K562 (cell line): ENCODE data around the gene KCNAB1. TPM values are rescaled to one million over a fixed set of nuclear protein-coding genes. Genes with fewer than 3 reads are reported as not detected.

Experiments
- CBX5 ChIP-seq: IDR thresholded peaks from 2 replicates; pipeline ENCODE4 v1.6.1; 2014; ENCODE audit warnings: low read depth, borderline replicate concordance
- CEBPZ ChIP-seq: fragments of 150-350 bp; IDR thresholded peaks from 2 replicates; pipeline ENCODE4 v1.6.1; 2014; ENCODE audit warnings: low read depth, mild to moderate bottlenecking, low read length, borderline replicate concordance
- FOSL1 ChIP-seq: fragments of 200-800 bp; sonication (Bioruptor generic); conservative IDR thresholded peaks from 2 replicates; pipeline ENCODE4 v1.6.1; 2016; ENCODE audit warnings: missing genetic modification characterization, missing compliant biosample characterization
- KDM2B ChIP-seq: fragments of 250-450 bp; sonication (Bioruptor Pico); IDR thresholded peaks from 2 replicates; pipeline ENCODE4 v1.8.0; 2021; ENCODE audit warnings: mild to moderate bottlenecking, moderate library complexity
- MTF1 ChIP-seq: fragments of 250-450 bp; sonication (Bioruptor Pico); IDR thresholded peaks from 2 replicates; pipeline ENCODE4 v1.9.0; 2021; ENCODE audit warnings: moderate library complexity, mild to moderate bottlenecking, inconsistent platforms, borderline replicate concordance
- TRIM25 ChIP-seq: fragments of 450-650 bp; IDR thresholded peaks from 2 replicates; pipeline ENCODE4 v1.7.0; 2016; ENCODE audit warnings: borderline replicate concordance
- U2AF1 ChIP-seq: fragments of 200-400 bp; formaldehyde crosslinking; optimal IDR thresholded peaks from 2 replicates; pipeline ENCODE3; 2017; ENCODE audit warnings: mild to moderate bottlenecking, low read depth, low read length, moderate library complexity
- ZMIZ1 ChIP-seq, 2 experiments: fragments of 150-350 bp in 1 of 2; IDR thresholded peaks; 2 replicates each; pipeline ENCODE4 v1.6.1; 2012 to 2016; ENCODE audit warnings: low read depth in 2 of 2, low read length in 2 of 2, mild to moderate bottlenecking in 1 of 2, moderate library complexity in 1 of 2
- polyA plus RNA-seq, 8 experiments: library from polyadenylated mRNA; depleted of rRNA in 4 of 8; stranded (reverse) in 5 of 8; unstranded in 3 of 8; fragments of >200 nt; fragmentation: Nextera tagmentation in 2 of 8; fragmentation: Illumina TruSeq in 1 of 8; extraction: Ambion mirVana in 2 of 8; extraction: Trizol in 1 of 8; gene quantifications; 2 replicates each; pipeline versions ENCODE4 v1.2.1 to v1.2.3, GENCODE V29; 2011 to 2014; ENCODE audit warnings: inconsistent platforms in 1 of 8, missing spikeins in 1 of 8
- total RNA-seq, 7 experiments: library from RNA; depleted of rRNA in 6 of 7; stranded (reverse); fragments of >200 nt in 6 of 7; fragmentation: Illumina TruSeq in 2 of 7; extraction: Trizol in 2 of 7; gene quantifications; 2 replicates each; pipeline versions ENCODE4 v1.2.1 to v1.2.3, GENCODE V29; 2011 to 2021; ENCODE audit warnings: low replicate concordance in 1 of 7
- TF ChIP-seq, protein P1 (sequence below), 3 experiments: fragments of 200-800 bp in 1 of 3; fragments of 250-450 bp in 1 of 3; fragments of 450-650 bp in 1 of 3; sonication (Bioruptor Pico) in 1 of 3; sonication (Bioruptor generic) in 1 of 3; formaldehyde crosslinking in 1 of 3; IDR thresholded peaks; 2 replicates each; pipeline versions ENCODE4 v1.6.1 to v1.8.0; 2016 to 2022; ENCODE audit warnings: mild to moderate bottlenecking in 2 of 3, missing genetic modification characterization in 2 of 3, missing compliant biosample characterization in 1 of 3, moderate library complexity in 1 of 3
- TF ChIP-seq, protein P2 (sequence below): sonication (generic); formaldehyde crosslinking; IDR thresholded peaks from 2 replicates; pipeline ENCODE4 v1.8.0; 2022; ENCODE audit warnings: mild to moderate bottlenecking, low read depth, missing genetic modification reagents
- TF ChIP-seq, protein P3 (sequence below): fragments of 450-650 bp; formaldehyde crosslinking; IDR thresholded peaks from 2 replicates; pipeline ENCODE4 v1.4.0; 2022; ENCODE audit warnings: missing genetic modification characterization

The KCNAB1 gene
- total and polyA plus RNA-seq, 9 of the 15 experiments (the other 6 are each of a cell fraction or from before 2014, with no cell fraction given) = 0.14 to 1.2 (median 0.51) TPM

DNA sequence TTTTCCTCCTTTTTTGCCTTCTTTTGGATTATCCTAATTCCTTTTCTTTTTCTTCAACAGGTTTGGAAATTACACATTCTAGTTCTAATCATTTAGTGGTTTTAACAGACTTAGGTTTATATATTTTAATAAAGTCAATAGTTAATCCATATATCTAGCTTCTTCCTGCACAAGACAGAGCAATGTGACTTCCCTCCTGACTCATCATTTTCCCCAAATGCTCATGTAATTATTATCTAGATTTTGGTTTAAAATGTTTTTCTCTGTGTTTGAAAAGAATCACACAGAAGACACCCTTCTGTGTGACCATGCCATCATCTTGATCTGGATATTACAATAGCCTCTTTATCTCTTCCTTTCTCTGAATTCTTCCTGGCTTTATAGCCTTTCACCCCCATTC lies 463.1 kb downstream of the KCNAB1 start (continued):
- no peak for TF ChIP-seq CEBPZ
- no peak for TF ChIP-seq ZMIZ1 (IDR thresholded peaks at IDR 0.05; ENCODE audit: low read depth in 2 of 2, low read length in 2 of 2)
- TF ChIP-seq KDM2B (CRISPR knock-in tag) = no peak
- TF ChIP-seq, protein P1, sequence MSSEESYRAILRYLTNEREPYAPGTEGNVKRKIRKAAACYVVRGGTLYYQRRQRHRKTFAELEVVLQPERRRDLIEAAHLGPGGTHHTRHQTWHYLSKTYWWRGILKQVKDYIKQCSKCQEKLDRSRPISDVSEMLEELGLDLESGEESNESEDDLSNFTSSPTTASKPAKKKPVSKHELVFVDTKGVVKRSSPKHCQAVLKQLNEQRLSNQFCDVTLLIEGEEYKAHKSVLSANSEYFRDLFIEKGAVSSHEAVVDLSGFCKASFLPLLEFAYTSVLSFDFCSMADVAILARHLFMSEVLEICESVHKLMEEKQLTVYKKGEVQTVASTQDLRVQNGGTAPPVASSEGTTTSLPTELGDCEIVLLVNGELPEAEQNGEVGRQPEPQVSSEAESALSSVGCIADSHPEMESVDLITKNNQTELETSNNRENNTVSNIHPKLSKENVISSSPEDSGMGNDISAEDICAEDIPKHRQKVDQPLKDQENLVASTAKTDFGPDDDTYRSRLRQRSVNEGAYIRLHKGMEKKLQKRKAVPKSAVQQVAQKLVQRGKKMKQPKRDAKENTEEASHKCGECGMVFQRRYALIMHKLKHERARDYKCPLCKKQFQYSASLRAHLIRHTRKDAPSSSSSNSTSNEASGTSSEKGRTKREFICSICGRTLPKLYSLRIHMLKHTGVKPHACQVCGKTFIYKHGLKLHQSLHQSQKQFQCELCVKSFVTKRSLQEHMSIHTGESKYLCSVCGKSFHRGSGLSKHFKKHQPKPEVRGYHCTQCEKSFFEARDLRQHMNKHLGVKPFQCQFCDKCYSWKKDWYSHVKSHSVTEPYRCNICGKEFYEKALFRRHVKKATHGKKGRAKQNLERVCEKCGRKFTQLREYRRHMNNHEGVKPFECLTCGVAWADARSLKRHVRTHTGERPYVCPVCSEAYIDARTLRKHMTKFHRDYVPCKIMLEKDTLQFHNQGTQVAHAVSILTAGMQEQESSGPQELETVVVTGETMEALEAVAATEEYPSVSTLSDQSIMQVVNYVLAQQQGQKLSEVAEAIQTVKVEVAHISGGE (CRISPR knock-in tag; IDR thresholded peaks at IDR 0.05) = 0 out of 6 replicates have a peak, but pooled peaks of 1 of the 3 experiments have one; percentile 33
- no peak for TF ChIP-seq MTF1 (CRISPR knock-in tag)
- no peak for TF ChIP-seq TRIM25
- 0 out of 2 replicates have a peak, but pooled peaks have one; percentile 17 for TF ChIP-seq FOSL1 (tag)
- no peak for TF ChIP-seq U2AF1
- no peak for TF ChIP-seq CBX5
- TF ChIP-seq, protein P2, sequence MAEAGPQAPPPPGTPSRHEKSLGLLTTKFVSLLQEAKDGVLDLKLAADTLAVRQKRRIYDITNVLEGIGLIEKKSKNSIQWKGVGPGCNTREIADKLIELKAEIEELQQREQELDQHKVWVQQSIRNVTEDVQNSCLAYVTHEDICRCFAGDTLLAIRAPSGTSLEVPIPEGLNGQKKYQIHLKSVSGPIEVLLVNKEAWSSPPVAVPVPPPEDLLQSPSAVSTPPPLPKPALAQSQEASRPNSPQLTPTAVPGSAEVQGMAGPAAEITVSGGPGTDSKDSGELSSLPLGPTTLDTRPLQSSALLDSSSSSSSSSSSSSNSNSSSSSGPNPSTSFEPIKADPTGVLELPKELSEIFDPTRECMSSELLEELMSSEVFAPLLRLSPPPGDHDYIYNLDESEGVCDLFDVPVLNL (CRISPR knock-in tag) = no peak
- TF ChIP-seq, protein P3, sequence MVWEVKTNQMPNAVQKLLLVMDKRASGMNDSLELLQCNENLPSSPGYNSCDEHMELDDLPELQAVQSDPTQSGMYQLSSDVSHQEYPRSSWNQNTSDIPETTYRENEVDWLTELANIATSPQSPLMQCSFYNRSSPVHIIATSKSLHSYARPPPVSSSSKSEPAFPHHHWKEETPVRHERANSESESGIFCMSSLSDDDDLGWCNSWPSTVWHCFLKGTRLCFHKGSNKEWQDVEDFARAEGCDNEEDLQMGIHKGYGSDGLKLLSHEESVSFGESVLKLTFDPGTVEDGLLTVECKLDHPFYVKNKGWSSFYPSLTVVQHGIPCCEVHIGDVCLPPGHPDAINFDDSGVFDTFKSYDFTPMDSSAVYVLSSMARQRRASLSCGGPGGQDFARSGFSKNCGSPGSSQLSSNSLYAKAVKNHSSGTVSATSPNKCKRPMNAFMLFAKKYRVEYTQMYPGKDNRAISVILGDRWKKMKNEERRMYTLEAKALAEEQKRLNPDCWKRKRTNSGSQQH (CRISPR knock-in tag) = no peak
